K562 (cell line): ENCODE measurements around the gene PTPRR. TPM values are rescaled to one million over a fixed set of nuclear protein-coding genes. Genes with fewer than 3 reads are reported as not detected.

Experiments
- ATAC-seq: fragments of 200-7000 bp; cut with Tn5 transposase; 3 replicates; pipeline ENCODE4 v1.9.1; 2020; ENCODE audit warnings: moderate library complexity
- BruUV-seq: library from RNA; stranded (reverse); fragments of 400-500 nt; replicated peaks from 2 replicates; lab custom pipeline; 2021; lab: Mats Ljungman, UMichigan
- CTCF ChIA-PET: fragments of 300-600 bp; formaldehyde crosslinking; extraction: SDS; loops from one replicate; lab custom pipeline; 2021; ENCODE audit warnings: low intra/inter-chr PET ratio; lab: Yijun Ruan, JAX
- POLR2A ChIA-PET: fragments of 300-600, 350-650 bp; sonication (Branson Sonifier 250); formaldehyde crosslinking; extraction: SDS; loops from one replicate; lab custom pipeline; 2021; ENCODE audit warnings: antibody characterized with exemption, inconsistent platforms; lab: Yijun Ruan, JAX
- DNase-seq, 4 experiments: peaks; one replicate each; pipeline versions ENCODE4 v3.0.0 to v3.0.0-alpha.2; 2011 to 2018; ENCODE audit warnings: low spot score in 3 of 4, mixed read lengths in 3 of 4; ENCODE audit errors: extremely low read depth in 1 of 4
- FAIRE-seq: peaks from 2 replicates; lab custom pipeline; 2011; peaks lifted over from hg19 to GRCh38; lab: Jason Lieb, UNC
- H2AFZ ChIP-seq: 2 replicates; pipeline ENCODE4 v1.6.0; 2011; ENCODE audit warnings: low read depth, low read length, control low read depth, inconsistent platforms
- H3K27ac ChIP-seq: fragments of 200-600 bp; 3 replicates; pipeline ENCODE4 v1.8.0; 2011; ENCODE audit warnings: low read depth, mild to moderate bottlenecking, control low read depth, inconsistent platforms, low read length, moderate library complexity, mixed read lengths; ENCODE audit errors: extremely low read depth
- H3K27me3 ChIP-seq, 2 experiments: fragments of 300-600 bp in 1 of 2; 2 replicates in 1 of 2; 3 replicates in 1 of 2; pipeline versions ENCODE4 v1.6.0 to v1.8.0; 2011; ENCODE audit warnings: inconsistent platforms in 2 of 2, low read length in 2 of 2, mild to moderate bottlenecking in 1 of 2, mixed read lengths in 1 of 2, moderate library complexity in 1 of 2; ENCODE audit not compliant: control insufficient read depth in 2 of 2, insufficient read depth in 2 of 2
- H3K36me3 ChIP-seq: fragments of 300-600 bp; 3 replicates; pipeline ENCODE4 v1.8.0; 2011; ENCODE audit warnings: mild to moderate bottlenecking, low read length, inconsistent platforms; ENCODE audit not compliant: control insufficient read depth, insufficient read depth
- H3K4me1 ChIP-seq, 2 experiments: fragments of 200-600 bp in 1 of 2; replicated peaks in 1 of 2; 2 replicates in 1 of 2; 3 replicates in 1 of 2; pipeline versions ENCODE4 v1.5.1 to v1.8.0; 2011; ENCODE audit warnings: inconsistent platforms in 2 of 2, low read length in 2 of 2, mild to moderate bottlenecking in 1 of 2, mixed read lengths in 1 of 2, moderate library complexity in 1 of 2; ENCODE audit not compliant: control insufficient read depth in 2 of 2, insufficient read depth in 2 of 2
- H3K4me2 ChIP-seq: 2 replicates; pipeline ENCODE4 v1.6.1; 2011; ENCODE audit warnings: low read length, control low read depth, inconsistent platforms, mixed read lengths; ENCODE audit not compliant: insufficient read depth
- H3K4me3 ChIP-seq: fragments of 200-600 bp; sonication (generic), shearing (Covaris generic); 2 replicates; pipeline ENCODE4 v1.5.1; 2016; ENCODE audit warnings: control low read depth, inconsistent platforms
- H3K79me2 ChIP-seq: fragments of 200-600 bp; 3 replicates; pipeline ENCODE4 v1.8.0; 2011; ENCODE audit warnings: low read length, inconsistent platforms; ENCODE audit not compliant: control insufficient read depth, insufficient read depth
- H3K9ac ChIP-seq, 2 experiments: 2 replicates each; pipeline versions ENCODE4 v1.6.0 to v1.6.1; 2011; ENCODE audit warnings: low read depth in 2 of 2, low read length in 2 of 2, control low read depth in 1 of 2, inconsistent platforms in 1 of 2, mild to moderate bottlenecking in 1 of 2, mixed read lengths in 1 of 2; ENCODE audit not compliant: insufficient read depth in 1 of 2
- H3K9me1 ChIP-seq: one replicate; pipeline ENCODE4 v1.6.0; 2011; ENCODE audit warnings: inconsistent platforms, mild to moderate bottlenecking, low read length, moderate library complexity; ENCODE audit not compliant: control insufficient read depth, insufficient read depth
- H3K9me3 ChIP-seq: replicated peaks from 2 replicates; pipeline ENCODE4 v1.5.1; 2011; ENCODE audit warnings: low read depth, low read length, inconsistent platforms; ENCODE audit not compliant: control insufficient read depth, insufficient read depth
- H4K20me1 ChIP-seq: replicated peaks from 2 replicates; pipeline ENCODE4 v1.6.1; 2011; ENCODE audit warnings: low read length, inconsistent platforms, mixed read lengths; ENCODE audit not compliant: control insufficient read depth, insufficient read depth
- BCOR ChIP-seq: fragments of 450-650 bp; IDR thresholded peaks from 2 replicates; pipeline ENCODE4 v1.6.1; 2016
- EWSR1 ChIP-seq: fragments of 450-650 bp; IDR thresholded peaks from 2 replicates; pipeline ENCODE4 v1.6.1; 2018; ENCODE audit warnings: borderline replicate concordance, mild to moderate bottlenecking, low read depth, moderate library complexity; ENCODE audit not compliant: partially characterized antibody
- HDGF ChIP-seq: fragments of 450-650 bp; IDR thresholded peaks from 2 replicates; pipeline ENCODE4 v1.6.1; 2016
- MGA ChIP-seq: fragments of 450-650 bp; IDR thresholded peaks from 2 replicates; pipeline ENCODE4 v1.6.1; 2016; ENCODE audit warnings: mild to moderate bottlenecking, moderate library complexity
- ZNF507 ChIP-seq: conservative IDR thresholded peaks from 2 replicates; pipeline ENCODE4 v1.6.1; 2017; ENCODE audit warnings: missing genetic modification characterization, missing compliant biosample characterization
- WGBS: fragments of 100-300 bp; shearing (Covaris generic); methylation state at CpG from one replicate; pipeline ENCODE4 v1.1.6; 2016; ENCODE audit warnings: low coverage, mixed read lengths; ENCODE audit not compliant: insufficient coverage; ENCODE audit errors: missing lambda C conversion rate; 5-methylcytosine and 5-hydroxymethylcytosine counted together
- in situ Hi-C: fragments of 300-500 bp; cut with MboI; formaldehyde crosslinking; loops from 4 replicates; pipeline ENCODE4 v1.15.0; 2018; ENCODE audit warnings: inconsistent platforms, mixed read lengths
- intact Hi-C: fragments of 100-400 bp; cut with micrococcal nuclease; formaldehyde crosslinking; loops from 2 replicates; pipeline ENCODE4 v1.14.2; 2022
- polyA plus RNA-seq, 8 experiments: library from polyadenylated mRNA; depleted of rRNA in 4 of 8; stranded (reverse) in 5 of 8; unstranded in 3 of 8; fragments of >200 nt; fragmentation: Nextera tagmentation in 2 of 8; fragmentation: Illumina TruSeq in 1 of 8; extraction: Ambion mirVana in 2 of 8; extraction: Trizol in 1 of 8; gene quantifications; 2 replicates each; pipeline versions ENCODE4 v1.2.1 to v1.2.3, GENCODE V29; 2011 to 2014; ENCODE audit warnings: inconsistent platforms in 1 of 8, missing spikeins in 1 of 8
- total RNA-seq, 7 experiments: library from RNA; depleted of rRNA in 6 of 7; stranded (reverse); fragments of >200 nt in 6 of 7; fragmentation: Illumina TruSeq in 2 of 7; extraction: Trizol in 2 of 7; gene quantifications; 2 replicates each; pipeline versions ENCODE4 v1.2.1 to v1.2.3, GENCODE V29; 2011 to 2021; ENCODE audit warnings: low replicate concordance in 1 of 7
- TF ChIP-seq, protein P1 (sequence below): fragments of 450-650 bp; IDR thresholded peaks from 2 replicates; pipeline ENCODE4 v1.6.1; 2017; ENCODE audit warnings: mild to moderate bottlenecking, moderate library complexity

PTPRR gene
- total and polyA plus RNA-seq, 9 of the 15 experiments (the other 6 are each of a cell fraction or from before 2014, with no cell fraction given), result 6.6 to 41.7 (median 12.3) TPM

- TF ChIP-seq ZNF507 (tag), result no peak
- TF ChIP-seq, protein P1, sequence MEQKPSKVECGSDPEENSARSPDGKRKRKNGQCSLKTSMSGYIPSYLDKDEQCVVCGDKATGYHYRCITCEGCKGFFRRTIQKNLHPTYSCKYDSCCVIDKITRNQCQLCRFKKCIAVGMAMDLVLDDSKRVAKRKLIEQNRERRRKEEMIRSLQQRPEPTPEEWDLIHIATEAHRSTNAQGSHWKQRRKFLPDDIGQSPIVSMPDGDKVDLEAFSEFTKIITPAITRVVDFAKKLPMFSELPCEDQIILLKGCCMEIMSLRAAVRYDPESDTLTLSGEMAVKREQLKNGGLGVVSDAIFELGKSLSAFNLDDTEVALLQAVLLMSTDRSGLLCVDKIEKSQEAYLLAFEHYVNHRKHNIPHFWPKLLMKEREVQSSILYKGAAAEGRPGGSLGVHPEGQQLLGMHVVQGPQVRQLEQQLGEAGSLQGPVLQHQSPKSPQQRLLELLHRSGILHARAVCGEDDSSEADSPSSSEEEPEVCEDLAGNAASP, result no peak
- TF ChIP-seq, all 486 proteins: peak for 0
Measured at GRCh38 chr12:70919176-70919575, 1.4 kb downstream of the PTPRR start (continued).

GRCh38 chr12:70918321-70918720 is 2.2 kb downstream of the PTPRR start:
- H3K4me3 ChIP-seq, result no peak overlapping the region
- H3K79me2 ChIP-seq, result no peaks in the 10 kb centered on the region
- ChIA-PET POLR2A (no interaction called here), CTCF (no interaction called here)
- intact Hi-C loops, result no loop called here
- no peak for FAIRE-seq
- in situ Hi-C loops, result no loop called here
- no peak overlapping the region for H3K27ac ChIP-seq
- H3K4me2 ChIP-seq, result no peak overlapping the region
- H3K9me1 ChIP-seq, result no peaks in the 10 kb centered on the region
- WGBS, result 0% methylated on average over 1 of the region's 1 CpG
- DNase-seq, result no peak
- H3K27me3 ChIP-seq, result peaks cover 0 to 16% of the 10 kb centered on the region in 2 experiments; a peak in 2 of 5 replicates
- no peak overlapping the region for H3K9ac ChIP-seq
- H3K9me3 ChIP-seq, result no peaks in the 10 kb centered on the region
- ATAC-seq, result no peak
- H2AFZ ChIP-seq, result no peak overlapping the region
- no peaks in the 10 kb centered on the region for H3K36me3 ChIP-seq
- no TSS peak for BruUV-seq
- H4K20me1 ChIP-seq, result no peaks in the 10 kb centered on the region
- H3K4me1 ChIP-seq, result no peaks in the 10 kb centered on the region
- TF ChIP-seq EWSR1, result no peak
- no peak for TF ChIP-seq BCOR
- no peak for TF ChIP-seq MGA
- no peak for TF ChIP-seq HDGF
